ENCODE results near the gene GMDS.

DNA sequence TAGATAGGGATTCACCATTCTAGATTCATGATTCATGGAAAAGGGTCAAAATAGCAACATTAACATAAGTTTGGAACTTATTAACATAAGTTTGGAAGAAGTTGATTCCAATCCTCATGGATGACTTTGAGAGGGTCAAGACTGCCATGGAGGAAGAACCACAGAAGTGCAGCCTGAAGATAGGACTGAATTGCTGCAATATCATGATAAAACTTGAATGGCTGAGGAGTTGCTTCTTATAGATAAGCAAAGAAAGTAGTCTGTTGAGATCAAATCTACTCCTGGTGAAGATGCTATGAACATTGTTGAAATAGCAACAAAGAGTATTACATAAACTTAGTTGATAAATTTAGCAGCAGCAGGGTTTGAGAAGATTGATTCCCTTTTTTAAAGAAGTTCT, 62.2 kb downstream of the GMDS start:
- no peak for TF ChIP-seq CTCF (IDR thresholded peaks at IDR 0.05 in 4 of 5, conservative IDR thresholded peaks at IDR 0.05 in 1 of 5)
- no peak for TF ChIP-seq POLR2A (IDR thresholded peaks at IDR 0.05)

Measured in gastrocnemius medialis (tissue), 4 donors.